ENCODE measurements around the gene PIP4P1. TPM values are rescaled to one million over a fixed set of nuclear protein-coding genes. Genes with fewer than 3 reads are reported as not detected.
A peak's percentile ranks its signal among the peaks of the same experiment; 100 is the strongest.

Gene PIP4P1
- total and polyA plus RNA-seq, 10 of the 15 experiments (the other 5 are each of a cell fraction or from before 2014, with no cell fraction given) = 19.1 to 47.4 (median 39.7) TPM

GRCh38 chr14:20493634-20494033 is 32.4 kb upstream of the PIP4P1 start (continued):
- TF ChIP-seq E4F1 (IDR thresholded peaks at IDR 0.05; ENCODE audit: borderline replicate concordance, partially characterized antibody) = no peak
- no peak for TF ChIP-seq EZH2 (IDR thresholded peaks at IDR 0.05; ENCODE audit: borderline replicate concordance, control insufficient read depth, low read depth, low read length)
- no peak for TF ChIP-seq ZNF217 (IDR thresholded peaks at IDR 0.05)
- no peak for TF ChIP-seq PBX3 (IDR thresholded peaks at IDR 0.05; ENCODE audit: insufficient replicate concordance, low read depth, low read length)
- no peak for TF ChIP-seq MEF2B (IDR thresholded peaks at IDR 0.05; ENCODE audit: partially characterized antibody, poor library complexity, severe bottlenecking)
- TF ChIP-seq ZNF274 (IDR thresholded peaks at IDR 0.05; ENCODE audit: insufficient read depth, insufficient read length) = no peak
- TF ChIP-seq IKZF1 (conservative IDR thresholded peaks at IDR 0.05) = peak; percentile 60
- no peak for TF ChIP-seq RFX5 (IDR thresholded peaks at IDR 0.05; ENCODE audit: low read depth, low read length)
- no peak for TF ChIP-seq CBX3 (IDR thresholded peaks at IDR 0.05; ENCODE audit: borderline replicate concordance, low read depth)
- no peak for TF ChIP-seq ZBED1 (IDR thresholded peaks at IDR 0.05; ENCODE audit: borderline replicate concordance)
- no peak for TF ChIP-seq BCL11A (IDR thresholded peaks at IDR 0.05; ENCODE audit: low read depth, low read length)
- TF ChIP-seq MLLT1 (IDR thresholded peaks at IDR 0.05) = no peak
- peak; percentile 93 for TF ChIP-seq SPI1 (IDR thresholded peaks at IDR 0.05; ENCODE audit: borderline replicate concordance, insufficient read depth, low read depth, low read length)
- TF ChIP-seq BCLAF1 (IDR thresholded peaks at IDR 0.05) = no peak
- TF ChIP-seq ETV6 (conservative IDR thresholded peaks at IDR 0.05 in 1 of 2, IDR thresholded peaks at IDR 0.05 in 1 of 2; ENCODE audit: borderline replicate concordance in 1 of 2, low read depth in 1 of 2) = peak in 1 of 2 experiments; percentile 61; a peak in 1 of 4 replicates
- 0 out of 2 replicates have a peak, but pooled peaks have one; percentile 34 for TF ChIP-seq NFIC (IDR thresholded peaks at IDR 0.05; ENCODE audit: low read depth, low read length)
- no peak for TF ChIP-seq POU2F2 (IDR thresholded peaks at IDR 0.05; ENCODE audit: borderline replicate concordance, low read depth, low read length)
- TF ChIP-seq JUND (IDR thresholded peaks at IDR 0.05; ENCODE audit: low read depth, low read length) = no peak
- TF ChIP-seq SMAD1 (IDR thresholded peaks at IDR 0.05; ENCODE audit: low read depth, partially characterized antibody) = no peak
- TF ChIP-seq YY1 (IDR thresholded peaks at IDR 0.05; ENCODE audit: low read depth, low read length) = no peak
- TF ChIP-seq EP300 (IDR thresholded peaks at IDR 0.05; ENCODE audit: borderline replicate concordance in 1 of 2, control insufficient read depth in 1 of 2, low read depth in 2 of 2, low read length in 2 of 2) = no peak
- TF ChIP-seq HDAC2 (IDR thresholded peaks at IDR 0.05) = no peak
